ENCODE data around the gene NEBL. TPM values are rescaled to one million over a fixed set of nuclear protein-coding genes. Genes with fewer than 3 reads are reported as not detected.

The NEBL gene
- total RNA-seq, 1 donor from 2014 or later, result 55.2 TPM

DNA sequence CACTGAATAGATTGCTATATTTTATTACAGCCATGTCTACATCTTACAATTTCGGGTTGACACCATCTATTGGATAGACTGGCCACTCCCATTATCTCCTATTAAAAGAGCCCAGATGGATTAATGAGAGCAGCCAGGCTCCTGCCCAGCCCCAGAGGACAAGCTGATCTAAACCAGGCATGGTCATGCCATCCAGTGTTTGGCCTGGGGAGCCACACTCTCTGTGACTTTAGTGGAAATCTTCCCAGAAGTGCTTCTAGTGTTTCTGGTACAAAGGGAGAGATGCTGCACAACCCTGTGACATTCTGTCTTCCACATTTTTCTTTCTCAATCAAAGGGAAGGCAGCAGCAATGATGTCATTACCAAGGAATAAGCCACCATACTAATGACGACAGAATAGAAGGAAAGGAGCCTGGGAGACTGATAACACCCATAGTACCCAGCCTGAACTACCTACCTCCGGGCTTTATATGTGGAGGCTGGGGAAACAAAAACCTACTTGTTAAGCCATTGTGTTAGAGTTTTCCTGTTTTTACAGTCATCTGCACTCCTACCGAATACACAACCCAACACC lies 5.0 kb downstream of the NEBL start:
- DNase-seq (ENCODE audit: extremely low spot score in 2 of 2), result no peak
- H3K9me3 ChIP-seq, result no peaks in the 10 kb centered on the region
- H3K36me3 ChIP-seq, result no peaks in the 10 kb centered on the region
- H3K27ac ChIP-seq, result no peak overlapping the region
- H3K27me3 ChIP-seq, result no peaks in the 10 kb centered on the region
- H3K4me3 ChIP-seq, result no peak overlapping the region
- no peak for TF ChIP-seq POLR2A (IDR thresholded peaks at IDR 0.05)
- TF ChIP-seq, protein P1, sequence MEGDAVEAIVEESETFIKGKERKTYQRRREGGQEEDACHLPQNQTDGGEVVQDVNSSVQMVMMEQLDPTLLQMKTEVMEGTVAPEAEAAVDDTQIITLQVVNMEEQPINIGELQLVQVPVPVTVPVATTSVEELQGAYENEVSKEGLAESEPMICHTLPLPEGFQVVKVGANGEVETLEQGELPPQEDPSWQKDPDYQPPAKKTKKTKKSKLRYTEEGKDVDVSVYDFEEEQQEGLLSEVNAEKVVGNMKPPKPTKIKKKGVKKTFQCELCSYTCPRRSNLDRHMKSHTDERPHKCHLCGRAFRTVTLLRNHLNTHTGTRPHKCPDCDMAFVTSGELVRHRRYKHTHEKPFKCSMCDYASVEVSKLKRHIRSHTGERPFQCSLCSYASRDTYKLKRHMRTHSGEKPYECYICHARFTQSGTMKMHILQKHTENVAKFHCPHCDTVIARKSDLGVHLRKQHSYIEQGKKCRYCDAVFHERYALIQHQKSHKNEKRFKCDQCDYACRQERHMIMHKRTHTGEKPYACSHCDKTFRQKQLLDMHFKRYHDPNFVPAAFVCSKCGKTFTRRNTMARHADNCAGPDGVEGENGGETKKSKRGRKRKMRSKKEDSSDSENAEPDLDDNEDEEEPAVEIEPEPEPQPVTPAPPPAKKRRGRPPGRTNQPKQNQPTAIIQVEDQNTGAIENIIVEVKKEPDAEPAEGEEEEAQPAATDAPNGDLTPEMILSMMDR (IDR thresholded peaks at IDR 0.05), result no peak
- no peak for TF ChIP-seq POLR2AphosphoS5 (IDR thresholded peaks at IDR 0.05; ENCODE audit: insufficient read depth in 1 of 2, low read depth in 1 of 2)
- no peaks in the 10 kb centered on the region for H3K4me1 ChIP-seq
- intact Hi-C loops (cut with DNase I), result no loop called here

DNA sequence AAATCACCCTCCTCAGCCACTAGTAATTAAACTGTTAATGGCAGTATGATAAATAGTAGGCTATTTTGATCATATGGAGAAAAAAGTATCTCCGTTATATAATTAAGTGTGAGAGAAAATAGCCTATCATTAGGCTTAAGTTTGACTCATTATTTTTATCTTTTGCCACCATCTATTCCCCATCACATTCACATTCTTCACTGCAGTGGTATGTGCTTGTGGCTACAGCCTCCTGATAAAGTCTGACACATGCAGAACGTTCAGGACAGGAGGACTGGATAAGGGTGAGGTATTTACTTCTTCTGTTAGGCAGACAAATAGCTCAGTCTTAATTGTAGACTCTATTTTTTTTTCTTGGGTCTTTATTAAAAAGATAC lies 5.8 kb downstream of the NEBL start:
- H3K4me3 ChIP-seq, result no peak overlapping the region
- no peak for DNase-seq (ENCODE audit: extremely low spot score in 2 of 2)
- no peaks in the 10 kb centered on the region for H3K9me3 ChIP-seq
- intact Hi-C loops (cut with DNase I), result no loop called here
- no peak overlapping the region for H3K27ac ChIP-seq
- H3K4me1 ChIP-seq, result no peaks in the 10 kb centered on the region
- TF ChIP-seq POLR2AphosphoS5 (IDR thresholded peaks at IDR 0.05; ENCODE audit: insufficient read depth in 1 of 2, low read depth in 1 of 2) (no peak), POLR2A (IDR thresholded peaks at IDR 0.05) (no peak)
- TF ChIP-seq, protein P1 (IDR thresholded peaks at IDR 0.05), result no peak
- H3K36me3 ChIP-seq, result no peaks in the 10 kb centered on the region
- H3K27me3 ChIP-seq, result no peaks in the 10 kb centered on the region

DNA sequence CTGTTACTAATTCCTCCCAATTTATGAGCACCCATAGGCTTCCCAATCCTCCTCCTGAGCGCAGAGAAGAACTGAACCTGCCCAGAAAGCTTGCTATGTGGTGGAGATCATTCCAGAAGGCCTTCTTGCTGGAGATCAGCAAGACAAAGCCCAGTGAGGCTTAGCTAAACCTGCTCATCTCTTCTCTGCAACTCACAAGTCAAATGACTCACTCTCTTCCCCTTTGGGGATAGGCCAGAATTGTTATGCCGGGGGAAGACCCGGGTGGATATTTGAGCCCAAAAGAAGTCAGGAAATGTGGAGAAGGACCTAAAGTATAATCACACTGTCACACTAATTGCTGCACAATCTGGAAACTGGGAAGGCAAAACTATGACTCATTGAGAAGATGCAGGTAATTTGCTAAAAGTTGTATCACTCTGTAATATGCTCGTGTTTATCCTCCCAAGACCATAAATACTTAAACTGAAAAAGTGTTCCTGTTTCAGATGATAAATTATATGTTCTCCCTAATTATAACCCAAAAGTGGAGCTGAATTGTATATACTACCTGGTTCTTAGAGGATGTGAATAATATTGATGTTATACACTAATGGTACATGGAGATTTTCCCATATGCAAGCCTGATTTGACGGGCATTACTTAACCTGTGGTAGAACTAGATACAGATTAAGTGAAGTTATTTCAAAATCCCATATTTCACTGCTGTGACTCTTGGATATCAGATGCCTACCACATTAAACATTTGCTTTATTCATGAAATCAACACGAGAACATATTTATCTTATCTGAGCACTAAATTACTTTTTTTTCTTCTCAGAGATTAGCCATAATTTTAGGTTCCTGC lies 6.4 kb downstream of the NEBL start:
- Histone ChIP-seq H3K9me3 (no peaks in the 10 kb centered on the region), H3K27ac (no peak overlapping the region), H3K4me3 (no peak overlapping the region), H3K36me3 (no peaks in the 10 kb centered on the region), H3K4me1 (no peaks in the 10 kb centered on the region), H3K27me3 (no peaks in the 10 kb centered on the region)
- no peak for DNase-seq (ENCODE audit: extremely low spot score in 2 of 2)
- TF ChIP-seq, protein P1 (IDR thresholded peaks at IDR 0.05), result no peak
- TF ChIP-seq POLR2A (IDR thresholded peaks at IDR 0.05) (no peak), POLR2AphosphoS5 (IDR thresholded peaks at IDR 0.05; ENCODE audit: insufficient read depth in 1 of 2, low read depth in 1 of 2) (no peak)
- intact Hi-C loops (cut with DNase I), result no loop called here

DNA sequence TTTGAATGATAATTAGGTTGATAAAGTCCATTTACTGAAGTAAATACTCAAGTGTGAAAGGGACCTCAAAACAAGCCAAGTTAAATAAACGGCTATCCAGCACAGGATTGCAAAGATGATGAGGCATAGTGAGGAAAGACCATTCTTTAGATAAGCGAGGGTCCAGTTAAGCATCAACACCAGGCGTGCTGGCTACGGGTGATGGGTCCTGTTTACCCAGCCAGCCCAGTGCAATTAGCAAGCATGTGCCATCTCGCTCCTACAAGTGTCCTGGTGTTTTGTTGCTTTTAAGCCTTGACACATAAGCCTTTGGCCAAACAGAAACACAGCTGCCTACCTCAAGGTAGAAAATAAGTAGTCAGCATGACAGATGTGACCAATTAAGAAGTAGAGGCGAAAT lies 7.1 kb downstream of the NEBL start:
- TF ChIP-seq POLR2AphosphoS5 (IDR thresholded peaks at IDR 0.05; ENCODE audit: insufficient read depth in 1 of 2, low read depth in 1 of 2) (no peak), POLR2A (IDR thresholded peaks at IDR 0.05) (no peak)
- TF ChIP-seq, protein P1 (IDR thresholded peaks at IDR 0.05), result no peak
- intact Hi-C loops (cut with DNase I), result no loop called here
- H3K4me3 ChIP-seq, result no peak overlapping the region

More for the DNA sequence above, 7.1 kb downstream of the NEBL start:
- Histone ChIP-seq H3K27ac (no peak overlapping the region), H3K4me1 (no peaks in the 10 kb centered on the region), H3K27me3 (no peaks in the 10 kb centered on the region), H3K9me3 (no peaks in the 10 kb centered on the region), H3K36me3 (no peaks in the 10 kb centered on the region)
- no peak for DNase-seq (ENCODE audit: extremely low spot score in 2 of 2)

Data from vagina (tissue), 2 donors.